Dermis microvascular lymphatic vessel endothelial cell (primary cell): ENCODE results near the gene CD7. TPM values are rescaled to one million over a fixed set of nuclear protein-coding genes. Genes with fewer than 3 reads are reported as not detected.

Experiments used
- DNase-seq, 2 donors: peaks; one replicate each; pipeline versions ENCODE4 v3.0.0 to v3.0.0-alpha.2; 2010; ENCODE audit warnings: low read depth in 2 of 2
- total RNA-seq: library from RNA; depleted of rRNA; stranded (reverse); fragments of >200 nt; gene quantifications from 2 replicates; pipeline ENCODE4 v1.2.1, GENCODE V29; 2014

The CD7 gene
- total RNA-seq, 1 donor from 2014 or later: not detected

DNA sequence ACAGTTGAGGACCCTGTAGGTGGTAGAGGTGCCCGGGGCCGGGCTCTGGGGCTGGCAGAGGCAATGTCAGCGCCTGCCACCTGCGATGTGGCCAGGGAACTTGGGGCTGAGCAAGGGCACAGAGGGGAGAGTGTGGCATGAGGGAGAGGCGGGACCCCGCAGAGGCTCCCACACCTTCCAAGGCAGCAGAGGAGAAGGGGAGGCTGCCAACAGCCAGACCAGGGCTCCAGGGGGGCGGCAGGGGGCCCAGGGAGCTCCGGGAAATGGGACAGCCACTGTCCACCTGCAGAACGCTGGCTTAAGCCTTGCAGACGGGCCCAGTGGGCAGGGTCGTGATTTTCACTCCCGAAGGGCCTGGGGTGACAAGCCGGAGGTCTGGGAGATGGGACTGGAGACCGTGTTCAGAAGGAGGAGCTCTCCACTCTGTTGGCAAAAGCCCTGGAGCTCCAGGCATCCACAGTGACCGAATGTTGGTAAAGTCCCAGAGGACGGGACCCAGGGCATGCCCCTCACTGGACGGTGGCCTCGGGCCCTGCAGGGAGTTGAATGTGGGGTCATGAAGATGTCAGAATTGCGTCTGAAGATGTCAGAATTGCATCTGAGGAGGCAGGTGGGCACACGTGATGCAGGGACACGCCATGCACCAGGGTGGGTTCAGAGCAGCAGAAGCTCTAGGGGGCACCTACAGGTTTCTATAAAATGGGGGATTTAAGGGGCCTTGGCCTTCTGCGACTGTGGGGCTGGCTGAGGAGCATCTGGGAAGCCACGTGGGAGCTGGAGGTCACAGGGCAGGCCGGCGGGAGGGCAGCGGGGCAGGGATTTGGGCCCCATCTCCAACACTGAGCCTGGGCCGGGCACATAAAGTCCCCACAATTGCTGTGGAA lies 18.6 kb downstream of the CD7 start:
- DNase-seq: no peak

DNA sequence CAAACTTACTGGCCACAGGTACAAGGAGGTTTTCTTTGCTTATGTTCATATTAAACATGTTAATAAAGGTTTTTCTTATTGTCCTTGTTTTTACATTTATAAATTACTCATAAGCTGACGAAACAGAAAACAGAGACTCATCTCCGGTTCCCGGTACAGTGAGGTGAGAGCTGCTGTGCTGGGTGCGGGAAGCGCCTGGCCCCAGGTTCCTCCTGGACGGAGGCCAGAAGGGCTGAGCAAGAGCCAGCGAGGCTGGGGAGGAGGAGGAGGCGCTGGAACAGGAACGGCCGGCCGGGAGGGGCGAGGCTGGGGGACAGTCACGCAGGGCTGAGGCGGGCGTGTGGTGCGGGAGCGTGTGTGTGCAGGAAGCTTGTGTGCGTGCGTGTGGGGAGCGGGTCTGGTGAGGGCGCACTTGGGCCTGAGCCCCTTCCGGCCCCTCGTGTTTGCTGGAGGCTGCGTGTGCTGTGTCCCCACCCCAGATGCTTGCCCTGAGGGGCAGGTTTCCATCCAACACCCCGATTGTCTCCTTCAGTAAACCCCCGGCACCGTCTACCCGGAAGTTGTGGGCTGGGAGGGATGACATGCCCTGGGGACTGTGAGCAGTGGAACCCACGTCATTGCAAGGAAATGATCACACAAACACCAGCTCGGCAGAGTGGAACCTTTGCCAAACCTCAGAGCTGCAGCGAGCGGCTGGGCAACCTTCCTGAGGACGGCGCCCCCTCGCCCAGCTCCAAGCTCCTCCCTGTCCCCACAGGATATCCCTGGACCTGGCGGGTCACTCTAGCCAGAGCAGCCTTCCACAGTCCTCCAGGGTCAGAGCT lies 19.5 kb downstream of the CD7 start:
- peak; percentile 85 to 91 for DNase-seq

DNA sequence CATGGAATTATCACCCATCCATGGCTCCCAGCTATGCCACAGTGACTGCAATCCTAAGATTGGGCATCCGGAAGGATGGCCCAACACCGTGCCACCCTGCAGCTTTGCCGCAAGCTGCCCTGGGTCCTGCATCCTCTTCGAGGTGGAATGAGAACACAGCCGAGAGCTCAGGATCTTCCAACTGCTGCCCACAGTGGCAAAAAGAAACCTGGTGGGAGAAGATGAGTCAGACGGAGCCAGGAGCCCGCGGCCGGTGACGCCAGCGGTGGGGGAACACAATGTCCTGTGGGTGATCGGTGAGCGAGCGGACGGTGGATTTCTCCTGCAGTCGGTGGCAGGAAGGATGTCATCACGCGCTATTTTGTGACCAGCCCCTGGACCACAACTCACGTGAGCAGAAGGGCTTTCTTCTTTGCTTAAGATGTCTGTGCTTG lies 20.1 kb downstream of the CD7 start:
- peak; percentile 86 to 91 for DNase-seq

DNA sequence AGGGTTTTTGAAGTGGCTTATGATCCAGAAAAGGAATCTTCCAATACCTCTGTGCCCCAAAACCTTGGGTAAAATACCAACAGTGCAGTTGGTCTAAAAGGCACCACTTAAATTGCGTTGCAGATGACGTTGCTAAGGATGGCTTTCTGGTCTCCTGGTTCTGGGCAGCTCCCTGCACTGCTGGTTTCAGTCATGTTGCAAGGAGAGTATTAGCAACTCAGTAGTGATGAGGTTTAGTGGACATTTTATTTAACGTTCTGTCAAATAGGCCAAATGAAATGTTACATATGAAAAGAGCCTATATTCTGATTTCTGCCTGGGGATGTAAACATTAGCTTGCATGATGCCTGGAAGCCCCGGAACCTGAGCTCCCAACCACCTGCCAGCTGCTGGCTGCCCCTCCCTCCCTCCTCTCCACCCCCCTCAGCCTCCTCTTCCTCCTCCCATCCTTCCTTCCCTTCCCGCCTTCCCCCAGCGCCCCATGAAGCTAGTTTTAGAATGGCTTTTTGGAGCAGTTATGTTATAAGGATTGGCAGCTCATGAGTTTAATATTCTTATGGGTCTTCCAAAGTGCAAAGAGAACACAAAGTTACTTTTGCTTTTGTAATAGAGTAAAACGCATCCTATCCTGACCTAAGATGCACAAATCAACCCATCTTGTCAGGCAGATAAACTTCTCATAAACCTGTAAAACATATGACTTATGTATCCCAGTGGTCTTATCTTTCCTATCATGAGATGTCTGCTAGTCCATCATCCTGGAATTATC lies 20.7 kb downstream of the CD7 start:
- no peak for DNase-seq

DNA sequence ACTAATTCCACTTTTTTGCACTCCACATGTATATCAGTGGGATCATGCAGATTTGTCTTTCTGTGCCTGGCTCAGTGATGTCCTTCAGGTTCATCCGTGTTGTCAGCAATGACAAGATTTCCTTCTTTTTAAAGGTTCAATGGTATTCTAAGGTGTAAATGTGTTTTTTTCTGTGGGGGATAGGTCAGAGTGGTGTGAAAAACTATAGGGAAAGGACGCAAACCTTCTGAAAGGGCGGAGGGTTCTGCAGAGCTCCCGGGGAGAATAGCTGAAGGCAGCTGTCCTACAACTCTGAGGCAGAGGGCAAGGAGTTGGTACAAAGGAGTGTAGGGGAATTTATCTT lies 22.0 kb downstream of the CD7 start:
- DNase-seq: no peak

DNA sequence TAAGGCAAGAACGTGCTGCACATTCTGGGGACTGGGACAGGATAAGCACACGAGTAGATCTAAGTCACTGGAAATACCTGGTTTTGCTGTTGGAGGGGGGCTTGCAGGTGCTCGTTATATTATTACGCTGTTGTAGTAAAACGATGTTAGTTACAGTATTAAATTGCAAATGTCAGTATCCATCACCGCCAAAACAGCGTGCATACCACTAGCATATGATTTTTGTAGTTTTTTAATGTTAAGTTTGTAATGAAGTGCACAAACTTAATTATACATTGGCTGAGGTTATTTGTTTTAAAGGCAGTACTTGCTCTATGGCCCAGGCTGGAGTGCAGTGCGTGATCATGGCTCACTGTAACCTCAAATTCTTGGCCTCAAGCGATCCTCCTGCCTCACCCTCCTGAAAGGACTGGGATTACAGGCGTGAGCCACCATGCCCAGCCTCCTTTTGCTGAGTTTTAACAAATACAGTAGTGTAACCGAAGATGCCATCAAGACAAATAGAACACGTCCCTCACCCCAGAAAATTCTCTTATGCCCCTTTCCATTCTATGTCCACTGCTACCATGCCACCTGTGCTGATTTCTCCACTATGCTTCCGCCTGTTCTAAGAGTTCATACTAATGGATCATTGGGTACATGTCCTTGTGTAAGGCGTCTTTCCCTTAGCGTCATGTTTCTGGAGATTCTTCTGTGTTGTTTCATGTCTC lies 23.2 kb downstream of the CD7 start:
- peak in 1 of 2 donors; percentile 11 for DNase-seq

DNA sequence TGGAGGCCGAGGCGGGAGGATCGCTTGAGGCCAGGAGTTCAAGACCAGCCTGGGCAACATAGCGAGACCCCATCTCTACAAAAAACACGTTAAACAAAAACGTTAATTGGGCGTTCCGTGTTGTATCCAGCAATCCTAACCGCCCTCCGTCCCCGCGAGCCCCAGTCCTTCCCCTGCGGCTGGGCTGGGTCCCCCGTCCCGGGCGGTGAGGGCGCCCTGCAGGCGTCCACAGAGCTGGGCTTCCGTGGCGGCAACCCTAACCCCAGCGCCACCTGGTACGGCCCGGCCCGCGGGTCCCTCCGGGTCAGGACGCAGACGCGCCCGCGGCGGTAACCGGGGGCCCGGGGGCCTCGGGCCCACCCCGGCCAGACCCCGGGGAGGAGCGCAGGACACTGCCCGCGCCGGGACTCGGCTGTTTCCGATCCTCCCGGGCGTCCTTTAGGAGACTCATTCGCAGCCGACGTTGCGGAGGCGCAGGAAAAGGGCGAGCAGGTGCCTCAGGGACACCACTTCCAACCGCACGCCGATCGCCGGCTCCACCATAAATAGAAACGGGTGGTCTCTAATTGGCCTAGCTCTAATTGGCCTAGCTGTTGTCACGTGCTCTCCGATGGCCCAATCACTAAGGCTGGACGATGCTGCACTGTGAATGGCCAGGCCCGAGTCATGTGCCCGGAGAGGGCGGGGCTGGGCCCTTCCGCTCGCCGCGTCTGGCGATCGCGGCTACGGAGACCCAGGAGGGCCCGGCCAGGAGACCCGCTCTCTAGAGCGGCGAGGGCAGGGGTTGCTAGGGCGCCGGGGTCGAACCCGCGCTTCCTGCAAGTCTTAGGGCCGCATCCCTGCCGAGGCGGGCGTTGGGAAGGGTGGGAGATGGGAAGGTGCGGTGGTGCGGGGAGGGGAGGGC lies 24.9 kb downstream of the CD7 start:
- peak; percentile 97 to 99 for DNase-seq

DNA sequence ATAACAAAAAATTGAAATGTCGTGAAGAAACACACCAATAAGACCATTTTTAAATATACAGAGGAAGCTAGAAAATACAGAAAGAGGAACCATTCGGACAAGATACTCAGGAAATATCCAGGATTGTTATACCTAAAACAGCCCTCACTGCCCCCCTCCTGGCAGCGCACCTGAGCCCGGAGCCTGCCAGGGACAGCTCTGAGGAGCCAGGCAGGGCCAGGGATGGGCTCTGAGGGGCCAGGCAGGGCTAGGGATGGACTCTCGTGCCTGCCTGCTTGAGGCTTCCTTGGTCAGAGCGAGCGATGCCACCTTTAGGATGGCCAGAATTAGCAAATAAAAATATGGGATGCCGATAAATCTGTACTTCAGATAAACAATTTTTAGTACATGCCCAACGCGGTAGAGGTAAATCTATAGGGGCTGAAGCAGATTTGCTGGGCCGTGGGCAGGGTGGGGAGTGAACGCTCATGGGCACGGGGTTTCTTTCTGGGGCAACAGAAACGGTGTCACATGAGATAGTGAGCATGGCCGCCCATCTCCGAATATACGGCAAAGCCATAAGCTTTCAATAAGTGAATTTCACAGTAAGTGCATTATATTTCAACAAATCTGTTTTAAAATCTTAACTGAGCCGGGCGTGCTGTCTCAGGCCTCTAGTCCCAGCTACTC lies 25.7 kb downstream of the CD7 start:
- DNase-seq: no peak

DNA sequence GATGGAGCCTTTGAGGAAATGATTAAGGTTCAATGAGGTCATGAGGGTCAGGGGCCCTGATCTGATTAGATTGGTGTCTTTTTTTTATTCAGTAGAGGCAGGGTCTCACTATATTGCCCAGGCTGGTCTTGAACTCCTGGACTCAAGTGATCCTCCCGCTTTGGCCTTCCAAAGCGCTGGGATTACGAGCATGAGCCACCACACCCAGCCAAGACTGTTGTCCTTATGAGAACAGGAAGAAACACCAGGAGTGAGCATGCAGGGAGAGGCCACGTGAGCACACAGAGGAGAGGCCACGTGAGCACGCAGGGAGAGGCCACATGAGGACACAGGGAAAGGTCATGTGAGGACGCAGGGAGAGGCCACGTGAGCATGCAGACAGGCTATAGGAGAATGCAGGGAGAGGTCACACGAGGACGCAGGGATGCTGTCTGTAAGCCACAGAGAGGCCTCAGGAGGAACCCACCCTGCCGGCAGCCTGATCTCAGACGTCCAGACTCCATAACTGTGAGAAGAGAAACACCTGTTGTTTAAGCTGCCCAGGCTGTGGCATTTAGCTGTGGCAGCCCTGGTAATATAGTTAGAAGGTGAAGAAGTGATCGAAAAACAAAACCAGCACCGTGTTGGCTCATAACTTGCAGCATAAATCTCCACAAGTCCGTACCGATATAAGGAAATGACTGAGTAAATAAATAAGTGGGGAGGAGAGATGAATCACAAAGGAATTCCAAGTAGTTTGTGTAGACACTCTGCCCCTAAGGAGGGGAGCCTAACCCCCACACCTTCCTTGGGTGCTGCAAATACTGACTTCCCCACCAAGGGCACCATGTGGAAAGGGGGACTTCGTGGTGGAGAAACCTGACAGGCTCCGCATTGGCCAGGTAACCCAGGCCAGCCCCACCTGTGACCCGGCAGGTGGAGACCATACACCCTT lies 29.3 kb downstream of the CD7 start:
- peak in 1 of 2 donors; percentile 77 for DNase-seq

DNA sequence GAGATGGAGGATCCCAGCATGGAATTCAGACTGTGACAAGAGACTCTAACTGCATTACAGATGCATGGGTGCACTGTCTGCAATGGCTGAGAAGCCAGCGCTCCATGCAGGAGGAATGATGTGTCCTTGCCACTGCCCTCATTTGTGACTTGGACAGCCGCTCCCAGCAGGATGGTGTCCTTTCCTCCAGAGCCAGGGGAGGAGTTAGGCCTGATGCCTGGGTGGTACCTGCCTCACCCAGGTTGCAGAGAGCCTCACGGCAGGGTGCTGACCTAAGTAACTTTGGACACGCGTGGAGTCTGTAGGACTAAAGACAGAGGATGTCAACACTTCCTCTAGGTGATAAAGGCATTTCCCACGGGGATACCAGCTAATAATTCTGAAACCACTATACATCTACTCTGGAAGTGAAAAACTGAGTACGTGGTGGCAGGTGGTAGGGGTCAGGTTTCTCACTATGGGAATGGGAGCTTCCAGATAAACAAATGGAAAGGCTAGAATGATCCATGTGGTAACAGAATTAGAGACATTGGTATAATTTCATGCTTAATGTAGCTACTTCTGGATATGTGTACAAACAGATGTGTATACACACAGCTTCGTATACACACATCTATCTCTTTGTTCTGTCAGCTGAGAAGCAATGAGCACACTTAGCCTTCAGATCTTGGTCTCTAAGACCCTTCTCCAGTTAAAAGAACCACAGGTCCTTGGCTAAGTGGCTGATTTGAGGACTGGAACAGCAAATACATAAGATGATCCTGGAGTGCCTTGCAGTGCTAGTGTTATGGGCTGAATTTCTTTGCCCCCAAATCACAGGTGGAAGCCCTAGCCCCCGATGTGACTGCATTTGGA lies 30.2 kb downstream of the CD7 start:
- DNase-seq: no peak

DNA sequence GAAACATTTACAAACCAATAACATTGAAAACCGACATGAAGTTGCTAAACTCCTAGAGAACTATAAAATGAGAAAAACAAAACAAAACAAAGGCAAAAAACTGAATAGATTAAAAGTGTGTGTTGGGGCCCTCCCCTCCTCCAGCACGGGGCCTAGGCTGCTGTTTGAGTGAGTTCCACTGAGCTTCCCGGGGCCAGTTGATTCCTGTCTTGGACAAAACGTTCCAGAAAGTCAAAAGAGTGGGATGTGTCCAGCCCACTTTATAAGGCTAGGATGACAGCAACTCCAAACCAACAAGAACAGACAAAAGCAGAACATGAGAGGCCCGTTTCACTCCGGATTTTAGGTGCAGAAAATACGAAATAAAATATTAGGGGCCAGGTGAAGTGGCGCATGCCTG lies 32.3 kb downstream of the CD7 start:
- DNase-seq: no peak

DNA sequence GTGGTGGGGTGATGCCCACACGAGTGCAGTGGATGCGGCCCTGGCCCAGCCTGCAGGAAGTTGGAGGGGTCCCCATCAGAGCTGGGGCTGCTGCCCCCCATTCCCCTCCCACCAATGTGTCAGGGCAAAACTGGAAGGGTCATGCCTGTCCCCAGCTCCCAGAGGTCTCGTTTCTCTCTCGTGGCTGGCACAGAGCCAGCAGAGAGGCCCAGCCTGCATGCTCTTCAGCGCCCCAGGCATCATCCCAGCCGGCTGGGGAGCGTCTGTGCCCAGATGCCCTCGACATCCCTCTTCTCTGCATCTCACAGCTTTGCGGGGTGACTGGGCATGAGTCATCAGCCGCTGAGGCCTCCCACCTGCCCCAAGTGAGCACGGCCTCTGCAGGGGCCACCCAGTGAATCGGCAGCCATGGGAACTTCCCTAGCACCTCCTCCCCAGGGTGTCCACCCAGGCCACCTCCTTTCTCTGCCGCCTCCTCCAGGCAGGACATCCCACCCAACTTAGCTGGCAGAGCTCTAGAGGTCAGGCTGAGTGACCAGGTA lies 34.1 kb downstream of the CD7 start:
- DNase-seq: peak in 1 of 2 donors; percentile 23

DNA sequence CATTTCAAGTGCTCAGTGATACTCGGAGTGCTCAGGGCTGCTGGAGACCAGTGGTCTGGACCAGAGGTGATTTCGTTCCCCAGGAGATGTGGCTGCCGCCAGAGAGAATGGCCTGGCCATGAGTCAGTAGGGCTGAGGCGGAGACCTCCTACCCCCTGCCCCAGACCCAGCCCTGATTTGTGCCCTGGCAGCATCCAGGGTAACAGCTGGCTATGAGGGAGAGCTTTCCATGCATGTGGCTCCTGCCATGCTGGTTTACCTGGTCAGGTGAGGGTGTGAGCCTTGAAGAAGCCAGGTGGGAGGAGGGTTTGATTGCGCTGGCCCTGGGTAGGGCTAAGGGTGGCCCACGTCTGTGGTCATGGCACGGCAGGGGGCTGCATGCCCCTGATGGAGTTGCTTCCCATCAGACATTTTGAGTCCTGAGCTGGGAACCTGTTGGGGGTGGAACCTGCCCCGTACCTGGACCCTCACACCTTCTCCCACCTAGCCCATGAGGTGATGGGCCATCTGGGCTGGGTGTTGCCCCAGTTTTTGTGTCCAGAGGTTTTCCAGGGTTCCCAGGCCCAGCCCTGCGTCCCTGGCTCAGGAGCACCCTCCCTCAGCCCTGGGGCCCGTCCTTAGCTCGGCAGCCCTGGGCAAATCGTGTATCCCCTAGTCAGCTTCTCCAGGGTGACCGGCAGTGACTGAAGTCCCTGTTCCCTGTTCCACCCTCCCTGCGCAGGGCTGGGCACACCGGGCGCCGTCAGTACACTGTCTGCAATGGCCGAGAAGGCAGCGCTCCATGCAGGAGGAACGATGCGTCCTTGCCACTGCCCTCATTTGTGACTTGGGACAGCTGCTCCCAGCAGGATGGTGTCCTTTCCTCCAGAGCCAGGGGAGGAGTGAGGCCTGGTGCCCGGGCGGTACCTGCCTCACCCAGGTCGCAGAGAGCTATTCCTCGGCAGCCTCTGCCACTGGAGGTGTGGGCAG lies 34.9 kb downstream of the CD7 start:
- no peak for DNase-seq

DNA sequence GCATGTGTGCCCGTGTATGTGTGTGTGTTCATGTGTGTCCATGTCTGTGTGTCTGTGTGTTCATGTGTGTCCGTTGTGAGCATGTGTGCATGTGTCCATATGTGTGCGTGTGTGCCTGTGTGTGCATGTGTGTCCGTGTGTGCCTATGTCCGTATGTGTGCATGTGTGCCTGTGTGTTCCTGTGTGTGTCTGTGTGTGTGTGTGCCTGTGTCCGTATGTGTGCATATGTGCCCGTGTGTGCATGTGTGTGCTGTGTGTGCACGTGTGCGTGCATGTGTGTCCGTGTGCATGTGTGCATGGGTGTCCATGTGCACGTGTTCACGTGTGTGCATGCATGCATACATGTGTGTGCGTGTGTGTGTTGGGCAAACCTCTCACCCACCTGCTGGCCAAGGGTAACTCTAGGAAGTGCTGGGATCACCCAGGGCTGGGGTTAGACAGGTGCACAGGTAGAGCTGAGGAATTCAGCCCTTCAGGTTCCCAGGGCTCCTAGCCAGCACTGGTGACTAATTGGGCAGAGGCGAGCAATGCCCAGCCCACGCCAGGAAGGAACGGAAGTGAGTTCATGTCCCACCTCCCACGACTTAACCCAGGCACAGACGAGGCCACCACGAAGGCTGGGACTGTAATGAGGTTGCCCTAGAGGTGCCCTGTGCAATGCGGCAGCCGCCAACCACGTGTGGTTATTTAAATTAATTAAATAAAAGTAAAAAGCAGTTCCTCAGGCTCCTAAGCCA lies 35.7 kb downstream of the CD7 start:
- DNase-seq: peak in 1 of 2 donors; percentile 36

DNA sequence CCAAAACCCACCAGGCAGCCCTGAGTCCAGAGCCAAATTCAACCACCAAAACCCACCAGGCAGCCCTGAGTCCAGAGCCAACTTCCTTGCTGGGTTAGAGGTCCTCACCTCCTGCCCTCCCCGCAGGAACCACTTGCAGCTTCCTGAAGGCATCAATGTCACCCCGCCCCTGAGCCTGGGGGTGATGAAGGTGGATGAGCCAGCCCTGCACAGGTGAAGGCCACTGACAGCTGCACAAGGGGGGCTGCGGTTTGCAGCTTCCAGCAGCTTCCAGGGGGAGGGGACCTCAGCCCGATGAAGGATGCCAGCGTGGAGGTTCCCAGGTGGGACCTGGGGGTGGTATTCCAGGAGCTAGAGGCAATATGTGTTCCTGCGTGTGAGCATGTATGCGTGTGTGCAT lies 36.3 kb downstream of the CD7 start:
- DNase-seq: no peak
